CD14-positive monocyte (primary cell): Measurements from ENCODE around the gene ZNF8. TPM values are rescaled to one million over a fixed set of nuclear protein-coding genes. Genes with fewer than 3 reads are reported as not detected.

Source experiments
- DNase-seq, 3 donors: peaks; one replicate each; pipeline ENCODE4 v3.0.0-alpha.2; 2011 to 2022
- H2AFZ ChIP-seq: 2 replicates; pipeline ENCODE4 v1.6.0; 2012; ENCODE audit warnings: mild to moderate bottlenecking, low read depth, low read length, inconsistent platforms; ENCODE audit not compliant: insufficient read depth, poor library complexity, severe bottlenecking
- H3K27ac ChIP-seq, 2 donors: 1 replicate in 1 of 2; 2 replicates in 1 of 2; pipeline ENCODE4 v1.5.1; 2012 to 2013; ENCODE audit warnings: low read length in 2 of 2, control low read depth in 1 of 2, inconsistent platforms in 1 of 2, low read depth in 1 of 2, mild to moderate bottlenecking in 1 of 2
- H3K27me3 ChIP-seq, 2 donors: one replicate each; pipeline versions ENCODE4 v1.6.0 to v1.6.1; 2011 to 2013; ENCODE audit warnings: low read length in 2 of 2; ENCODE audit not compliant: control insufficient read depth in 2 of 2, insufficient read depth in 2 of 2
- H3K36me3 ChIP-seq, 2 donors: replicated peaks in 1 of 2; 1 replicate in 1 of 2; 2 replicates in 1 of 2; pipeline versions ENCODE4 v1.5.1 to v1.6.1; 2012 to 2013; ENCODE audit warnings: low read length in 2 of 2, control low read depth in 1 of 2, inconsistent platforms in 1 of 2, mild to moderate bottlenecking in 1 of 2; ENCODE audit not compliant: insufficient read depth in 2 of 2, control insufficient read depth in 1 of 2
- H3K4me1 ChIP-seq, 2 donors: 1 replicate in 1 of 2; 2 replicates in 1 of 2; pipeline versions ENCODE4 v1.5.1 to v1.6.1; 2012 to 2013; ENCODE audit warnings: low read length in 2 of 2, control low read depth in 1 of 2, inconsistent platforms in 1 of 2, mild to moderate bottlenecking in 1 of 2, moderate library complexity in 1 of 2; ENCODE audit not compliant: insufficient read depth in 2 of 2, control insufficient read depth in 1 of 2
- H3K4me2 ChIP-seq: replicated peaks from 2 replicates; pipeline ENCODE3; 2012; ENCODE audit warnings: low read length, moderate library complexity, mild to moderate bottlenecking; ENCODE audit not compliant: poor library complexity, severe bottlenecking; ENCODE audit errors: extremely low read depth
- H3K4me3 ChIP-seq, 3 experiments: fragments of 200-600 bp in 1 of 3; sonication (generic) in 1 of 3; replicated peaks in 1 of 3; 1 replicate in 2 of 3; 2 replicates in 1 of 3; pipeline ENCODE4 v1.5.1; 2011 to 2013; ENCODE audit warnings: low read length in 3 of 3, mild to moderate bottlenecking in 3 of 3, control low read depth in 2 of 3, low read depth in 2 of 3, inconsistent platforms in 1 of 3, moderate library complexity in 1 of 3
- H3K79me2 ChIP-seq: 2 replicates; pipeline ENCODE4 v1.6.0; 2012; ENCODE audit warnings: mild to moderate bottlenecking, control low read depth, inconsistent platforms, low read length, moderate library complexity; ENCODE audit not compliant: insufficient read depth
- H3K9ac ChIP-seq: 2 replicates; pipeline ENCODE4 v1.6.0; 2017; ENCODE audit warnings: low read length, mild to moderate bottlenecking; ENCODE audit not compliant: insufficient read depth, poor library complexity, severe bottlenecking
- H3K9me3 ChIP-seq, 2 donors: replicated peaks in 1 of 2; 1 replicate in 1 of 2; 2 replicates in 1 of 2; pipeline versions ENCODE4 v1.5.1 to v1.6.1; 2012 to 2013; ENCODE audit warnings: low read length in 2 of 2, control low read depth in 1 of 2; ENCODE audit not compliant: control insufficient read depth in 1 of 2, insufficient read depth in 1 of 2
- H4K20me1 ChIP-seq: 2 replicates; pipeline ENCODE4 v1.6.0; 2012; ENCODE audit warnings: mild to moderate bottlenecking, low read length, control low read depth, moderate library complexity; ENCODE audit not compliant: insufficient read depth
- H3K27ac Mint-ChIP-seq, 7 donors: one replicate each; pipeline ENCODE4 v1.8.0; 2020; ENCODE audit warnings: mild to moderate bottlenecking in 7 of 7, mixed read lengths in 7 of 7, moderate library complexity in 6 of 7, inconsistent platforms in 2 of 7
- H3K27me3 Mint-ChIP-seq, 3 donors: one replicate each; pipeline ENCODE4 v1.8.0; 2021 to 2022; ENCODE audit warnings: low read depth in 3 of 3, mild to moderate bottlenecking in 3 of 3, mixed read lengths in 3 of 3, moderate library complexity in 3 of 3, inconsistent platforms in 1 of 3
- H3K36me3 Mint-ChIP-seq, 2 donors: one replicate each; pipeline ENCODE4 v1.8.0; 2020; ENCODE audit warnings: mixed read lengths in 2 of 2, inconsistent platforms in 1 of 2, mild to moderate bottlenecking in 1 of 2
- H3K4me1 Mint-ChIP-seq: one replicate; pipeline ENCODE4 v1.8.0; 2020; ENCODE audit warnings: mild to moderate bottlenecking, mixed read lengths
- H3K4me3 Mint-ChIP-seq, 2 donors: one replicate each; pipeline ENCODE4 v1.8.0; 2020; ENCODE audit warnings: mild to moderate bottlenecking in 2 of 2, mixed read lengths in 2 of 2, moderate library complexity in 1 of 2
- H3K9me3 Mint-ChIP-seq, 7 donors: one replicate each; pipeline ENCODE4 v1.8.0; 2020 to 2022; ENCODE audit warnings: mixed read lengths in 7 of 7, mild to moderate bottlenecking in 6 of 7, moderate library complexity in 6 of 7, inconsistent platforms in 2 of 7
- CTCF ChIP-seq: fragments of 200-600 bp; IDR thresholded peaks from one replicate; pipeline ENCODE4 v1.8.0; 2022; ENCODE audit warnings: antibody characterized with exemption, mild to moderate bottlenecking
- WGBS: methylation state at CpG from one replicate; pipeline ENCODE4 v1.1.5; 2013; ENCODE audit warnings: missing lambda C conversion rate; ENCODE audit not compliant: insufficient coverage; 5-methylcytosine and 5-hydroxymethylcytosine counted together
- intact Hi-C, 2 donors: fragments of 100-400 bp; cut with micrococcal nuclease; formaldehyde crosslinking; loops; one replicate each; pipeline versions ENCODE4 v1.15.0 to v1.15.1; 2023
- polyA plus RNA-seq, 3 donors: library from polyadenylated mRNA; depleted of rRNA in 1 of 3; unstranded in 2 of 3; stranded (reverse) in 1 of 3; fragments of 300-500 nt in 2 of 3; fragments of >200 nt in 1 of 3; fragmentation: Illumina TruSeq in 2 of 3; gene quantifications; 1 replicate in 2 of 3; 2 replicates in 1 of 3; pipeline ENCODE4 v1.2.3, GENCODE V29; 2012 to 2021

The ZNF8 gene
- polyA plus RNA-seq, 3 donors, result 0.05 to 2.4 (median 0.25) TPM

- Mint-ChIP-seq H3K9me3 (no peaks in the 10 kb centered on the region), H3K4me3 (no peak within 1 kb of the TSS), H3K36me3 (peaks cover 4 to 9% of the 10 kb centered on the region in 2 donors), H3K27me3 (no peaks in the 10 kb centered on the region), H3K4me1 (peaks cover 6% of the 10 kb centered on the region), H3K27ac (no peak within 1 kb of the TSS)
- H3K9me3 ChIP-seq, result no peaks in the 10 kb centered on the region
- peak within 1 kb of the TSS; percentile 76 to 97 for H3K27ac ChIP-seq
- no peaks in the 10 kb centered on the region for H3K36me3 ChIP-seq
- peak within 1 kb of the TSS; percentile 89 for H3K4me2 ChIP-seq
- peak; percentile 88 to 94 (median 91) for DNase-seq
- H3K4me1 ChIP-seq, result peaks cover 18 to 19% of the 10 kb centered on the region in 2 donors
- intact Hi-C loops, result loop anchor here (1.0 to 5.0 kb wide), 4 partner anchors 22 to 80 kb away; partner anchors contain the start of genes ERVK3-1 (in 2 of the 2), ZNF837 (in 2 of the 2), ZNF584 (in 1 of the 2) and ZNF8 (in 1 of the 2)
- no peaks in the 10 kb centered on the region for H3K27me3 ChIP-seq
- H2AFZ ChIP-seq, result peak within 1 kb of the TSS; percentile 85
- WGBS, result 0% methylated on average over 62 of the region's 62 CpGs
- H4K20me1 ChIP-seq, result no peaks in the 10 kb centered on the region
- TF ChIP-seq CTCF, result no peak
- peak within 1 kb of the TSS; percentile 58 to 87 (median 73) for H3K4me3 ChIP-seq
- peaks cover 20% of the 10 kb centered on the region for H3K79me2 ChIP-seq
- H3K9ac ChIP-seq, result peak within 1 kb of the TSS; percentile 77
These were observed 48.4 kb downstream of the ZNF8 start, which contains the start of gene ZSCAN22 for GRCh38 chr19:58326914-58327726. TSS of gene ZSCAN22 (plus strand) at chr19:58326994. CDS start at chr19:58334803, 7,809 bp downstream.

- no peak overlapping the region for H3K4me2 ChIP-seq
- TF ChIP-seq CTCF, result no peak
- no peak overlapping the region for H2AFZ ChIP-seq
- Mint-ChIP-seq H3K4me3 (no peak overlapping the region), H3K36me3 (no peaks in the 10 kb centered on the region), H3K27ac (peak overlapping the region in 1 of 7 donors; percentile 56), H3K4me1 (peaks cover 6% of the 10 kb centered on the region), H3K27me3 (no peaks in the 10 kb centered on the region), H3K9me3 (no peaks in the 10 kb centered on the region)
- intact Hi-C loops, result loop anchor here in 1 of 2 donors (5.0 kb wide), 1 partner anchor 78 kb away; the partner anchor contains the start of gene ZNF584
- H3K27ac ChIP-seq, result peak overlapping the region in 1 of 2 donors; percentile 97
- peaks cover 18 to 19% of the 10 kb centered on the region in 2 donors for H3K4me1 ChIP-seq
- H3K79me2 ChIP-seq, result peaks cover 20% of the 10 kb centered on the region
- WGBS, result 70% methylated on average over 9 of the region's 10 CpGs
- no peaks in the 10 kb centered on the region for H4K20me1 ChIP-seq
- H3K9ac ChIP-seq, result no peak overlapping the region
- DNase-seq, result no peak
- H3K9me3 ChIP-seq, result no peaks in the 10 kb centered on the region
- no peaks in the 10 kb centered on the region for H3K36me3 ChIP-seq
- H3K27me3 ChIP-seq, result no peaks in the 10 kb centered on the region
- no peak overlapping the region for H3K4me3 ChIP-seq
These were observed 50.2 kb downstream of the ZNF8 start for GRCh38 chr19:58328999-58329398.
